PFSK-1 (cell line): ENCODE measurements around the gene VAT1L.

Experiments used
- FOXP2 ChIP-seq: optimal IDR thresholded peaks from 2 replicates; pipeline ENCODE3; 2011; ENCODE audit warnings: borderline replicate concordance, control low read depth, inconsistent platforms; ENCODE audit not compliant: insufficient read depth; ENCODE audit errors: extremely low read length, extremely low read depth
- POLR2AphosphoS5 ChIP-seq: IDR thresholded peaks from 2 replicates; pipeline ENCODE4 v1.6.1; 2012; ENCODE audit warnings: low read depth, mild to moderate bottlenecking, control low read depth, low read length, moderate library complexity
- REST ChIP-seq, 2 experiments: IDR thresholded peaks; 2 replicates each; pipeline versions ENCODE4 v1.6.1 to v1.8.0; 2011 to 2012; ENCODE audit warnings: low read depth in 2 of 2, low read length in 2 of 2, control low read depth in 1 of 2, inconsistent platforms in 1 of 2, mild to moderate bottlenecking in 1 of 2, moderate library complexity in 1 of 2; ENCODE audit not compliant: insufficient read depth in 1 of 2
- SIN3A ChIP-seq: IDR thresholded peaks from 2 replicates; pipeline ENCODE4 v1.6.1; 2012; ENCODE audit warnings: mild to moderate bottlenecking, low read length, moderate library complexity, borderline replicate concordance; ENCODE audit not compliant: insufficient read depth
- TAF1 ChIP-seq: IDR thresholded peaks from 2 replicates; pipeline ENCODE4 v1.6.1; 2012; ENCODE audit warnings: low read length, control low read depth, borderline replicate concordance; ENCODE audit not compliant: insufficient read depth

Gene VAT1L

GRCh38 chr16:77895962-77896361 is 107.6 kb downstream of the VAT1L start:
- TF ChIP-seq SIN3A (no peak), POLR2AphosphoS5 (no peak), TAF1 (no peak), FOXP2 (no peak), REST (IDR thresholded peaks at IDR 0.05; ENCODE audit: insufficient read depth in 1 of 2, low read depth in 2 of 2, low read length in 2 of 2) (no peak)

DNA sequence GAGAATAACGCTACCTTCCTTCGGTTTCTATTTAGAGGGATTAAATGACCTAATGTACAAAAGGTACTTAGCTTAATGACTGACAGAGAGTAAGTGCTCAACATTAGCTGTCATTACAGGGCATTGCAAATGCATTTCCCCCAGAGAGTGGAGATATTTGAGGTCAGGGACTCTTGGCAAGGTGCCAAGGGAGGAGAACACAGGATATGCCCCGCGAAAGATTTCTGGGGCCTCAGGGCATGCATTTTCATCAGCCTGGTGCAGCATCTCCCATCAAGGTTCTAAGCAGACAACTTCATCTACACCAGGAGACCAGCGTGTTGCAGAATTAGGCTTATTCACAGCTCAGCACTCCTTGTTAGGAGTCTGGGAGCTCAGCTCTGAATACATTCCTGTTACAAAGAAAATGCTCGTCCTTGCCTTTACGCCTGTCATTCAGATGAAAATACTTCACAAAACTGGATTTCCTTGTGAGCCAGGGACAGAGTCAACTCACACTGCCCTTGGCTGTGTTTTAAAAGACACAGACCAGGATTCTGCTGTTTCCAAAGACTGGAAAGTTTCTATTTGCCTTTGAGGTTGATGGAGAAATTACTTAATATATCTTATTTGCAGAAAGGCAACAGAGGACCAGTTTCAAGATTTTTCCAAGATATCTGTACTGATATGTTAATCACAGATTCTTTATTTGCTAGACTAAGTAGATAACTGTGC is 108.2 kb downstream of the VAT1L start:
- TF ChIP-seq FOXP2 (no peak), TAF1 (no peak), SIN3A (no peak), POLR2AphosphoS5 (no peak), REST (IDR thresholded peaks at IDR 0.05; ENCODE audit: insufficient read depth in 1 of 2, low read depth in 2 of 2, low read length in 2 of 2) (no peak)

GRCh38 chr16:77897129-77897437 is 108.7 kb downstream of the VAT1L start:
- no peak for TF ChIP-seq SIN3A
- TF ChIP-seq FOXP2 = no peak
- TF ChIP-seq POLR2AphosphoS5 = no peak
- TF ChIP-seq TAF1 = no peak
- TF ChIP-seq REST (IDR thresholded peaks at IDR 0.05; ENCODE audit: insufficient read depth in 1 of 2, low read depth in 2 of 2, low read length in 2 of 2) = no peak

DNA sequence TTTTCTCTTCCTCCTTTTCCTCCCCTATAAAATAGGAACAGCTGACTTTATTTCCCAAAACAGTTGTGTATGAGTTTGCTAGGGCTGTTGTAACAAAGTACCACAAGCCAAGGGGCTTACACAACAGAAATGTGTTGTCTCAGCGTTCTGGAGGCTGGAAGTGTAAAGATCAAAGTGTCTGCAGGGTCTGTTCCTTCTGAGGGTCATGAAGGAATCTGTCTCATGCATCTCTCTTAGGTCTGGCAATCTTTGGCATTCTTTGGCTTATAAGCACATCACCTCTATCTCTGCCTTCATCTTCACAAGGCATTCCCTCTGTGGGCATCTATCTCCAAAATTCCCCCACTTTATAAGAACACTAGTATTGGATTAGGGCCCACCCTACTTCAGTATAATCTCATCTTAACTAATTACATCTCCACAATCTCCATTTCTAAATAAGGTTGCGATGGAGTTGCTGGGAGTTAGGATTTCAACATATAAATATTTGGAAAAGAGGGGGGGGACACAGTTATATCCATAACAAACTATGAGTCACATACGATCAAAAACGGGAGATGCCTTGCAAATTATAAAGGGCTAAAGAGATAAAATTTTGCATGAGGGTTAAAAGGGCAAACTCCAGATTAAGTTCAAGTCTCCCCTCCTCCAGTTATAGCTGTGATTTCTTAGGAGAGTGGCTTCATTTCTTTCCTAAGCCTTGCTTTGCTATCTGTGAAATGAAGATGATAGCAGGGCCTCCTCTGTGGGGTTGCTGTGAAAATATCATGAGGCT is 109.7 kb downstream of the VAT1L start:
- TF ChIP-seq REST (IDR thresholded peaks at IDR 0.05; ENCODE audit: insufficient read depth in 1 of 2, low read depth in 2 of 2, low read length in 2 of 2) (no peak), POLR2AphosphoS5 (no peak), SIN3A (no peak)
